Cardiac muscle cell (in vitro differentiated cells and primary cell): ENCODE measurements around the gene ESRRG. TPM values are rescaled to one million over a fixed set of nuclear protein-coding genes. Genes with fewer than 3 reads are reported as not detected.

Experiments
- DNase-seq, 2 donors: peaks; one replicate each; pipeline versions ENCODE4 v3.0.0 to v3.0.0-alpha.2; 2010 to 2017; ENCODE audit warnings: low read depth in 1 of 2, low spot score in 1 of 2
- H3K27ac ChIP-seq: fragments of 200-600 bp; sonication (generic); 2 replicates; pipeline ENCODE4 v1.5.1; 2016
- H3K27me3 ChIP-seq: fragments of 200-600 bp; sonication (generic); 2 replicates; pipeline ENCODE4 v1.6.0; 2016; ENCODE audit warnings: control low read depth
- H3K36me3 ChIP-seq: fragments of 200-600 bp; sonication (generic); 2 replicates; pipeline ENCODE4 v1.5.1; 2016; ENCODE audit warnings: control low read depth
- H3K4me1 ChIP-seq: fragments of 200-600 bp; sonication (generic); 2 replicates; pipeline ENCODE4 v1.8.1; 2017; ENCODE audit warnings: low read depth, mild to moderate bottlenecking, mixed run types
- H3K4me3 ChIP-seq: fragments of 200-600 bp; sonication (generic); 2 replicates; pipeline ENCODE4 v1.5.1; 2016; ENCODE audit warnings: mild to moderate bottlenecking
- H3K9me3 ChIP-seq: fragments of 200-600 bp; sonication (generic); 2 replicates; pipeline ENCODE4 v1.5.1; 2017; ENCODE audit warnings: low read depth, mild to moderate bottlenecking, control low read depth
- polyA plus RNA-seq: library from polyadenylated mRNA; unstranded; fragments of >200 nt; fragmentation: Nextera tagmentation; extraction: Ambion mirVana; gene quantifications from 2 replicates; pipeline ENCODE4 v1.2.1, GENCODE V29; 2016
- total RNA-seq: library from RNA; depleted of rRNA; stranded (reverse); fragments of >200 nt; gene quantifications from 2 replicates; pipeline ENCODE4 v1.2.3, GENCODE V29; 2016
- TF ChIP-seq, protein P1 (sequence below): IDR thresholded peaks from 2 replicates; pipeline ENCODE4 v1.5.1; 2012; ENCODE audit warnings: low read depth, mild to moderate bottlenecking, low read length

Gene ESRRG
- total and polyA plus RNA-seq, 2 experiments from 2014 or later: 41.5 to 62.2 TPM

DNA sequence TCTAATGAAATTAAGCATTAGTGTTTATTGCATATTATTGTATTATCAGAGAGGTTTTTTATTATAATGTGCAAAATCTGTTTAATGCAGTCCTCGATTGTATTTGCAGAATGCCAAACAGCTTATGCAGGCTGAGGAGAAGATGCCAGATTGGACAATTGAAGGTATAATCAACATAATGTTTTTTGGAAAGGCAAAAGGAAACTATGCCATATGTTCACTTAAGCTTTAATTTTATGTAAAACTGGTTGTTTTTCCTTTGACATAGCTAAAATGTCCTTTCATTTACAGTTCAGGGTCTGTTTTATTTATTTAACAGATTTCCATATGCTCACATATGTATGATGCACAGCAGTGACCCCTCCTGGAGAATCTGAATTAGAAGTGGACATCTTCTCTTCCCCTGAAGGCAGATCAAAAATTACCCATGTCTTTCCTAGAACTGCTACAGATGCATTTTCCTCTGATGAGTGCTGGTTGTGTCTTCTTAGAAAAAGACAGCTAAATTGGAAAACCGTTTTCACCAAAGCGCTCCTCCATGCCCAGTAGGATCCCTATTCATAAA, 156.5 kb downstream of the ESRRG start:
- Histone ChIP-seq H3K36me3 (peaks cover 17% of the 10 kb centered on the region), H3K4me3 (no peak overlapping the region), H3K27me3 (no peaks in the 10 kb centered on the region), H3K27ac (no peak overlapping the region), H3K9me3 (no peaks in the 10 kb centered on the region), H3K4me1 (peaks cover 3% of the 10 kb centered on the region)
- peak in 1 of 2 donors; percentile 52 for DNase-seq
- TF ChIP-seq, protein P1, sequence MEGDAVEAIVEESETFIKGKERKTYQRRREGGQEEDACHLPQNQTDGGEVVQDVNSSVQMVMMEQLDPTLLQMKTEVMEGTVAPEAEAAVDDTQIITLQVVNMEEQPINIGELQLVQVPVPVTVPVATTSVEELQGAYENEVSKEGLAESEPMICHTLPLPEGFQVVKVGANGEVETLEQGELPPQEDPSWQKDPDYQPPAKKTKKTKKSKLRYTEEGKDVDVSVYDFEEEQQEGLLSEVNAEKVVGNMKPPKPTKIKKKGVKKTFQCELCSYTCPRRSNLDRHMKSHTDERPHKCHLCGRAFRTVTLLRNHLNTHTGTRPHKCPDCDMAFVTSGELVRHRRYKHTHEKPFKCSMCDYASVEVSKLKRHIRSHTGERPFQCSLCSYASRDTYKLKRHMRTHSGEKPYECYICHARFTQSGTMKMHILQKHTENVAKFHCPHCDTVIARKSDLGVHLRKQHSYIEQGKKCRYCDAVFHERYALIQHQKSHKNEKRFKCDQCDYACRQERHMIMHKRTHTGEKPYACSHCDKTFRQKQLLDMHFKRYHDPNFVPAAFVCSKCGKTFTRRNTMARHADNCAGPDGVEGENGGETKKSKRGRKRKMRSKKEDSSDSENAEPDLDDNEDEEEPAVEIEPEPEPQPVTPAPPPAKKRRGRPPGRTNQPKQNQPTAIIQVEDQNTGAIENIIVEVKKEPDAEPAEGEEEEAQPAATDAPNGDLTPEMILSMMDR: peak; percentile 51

DNA sequence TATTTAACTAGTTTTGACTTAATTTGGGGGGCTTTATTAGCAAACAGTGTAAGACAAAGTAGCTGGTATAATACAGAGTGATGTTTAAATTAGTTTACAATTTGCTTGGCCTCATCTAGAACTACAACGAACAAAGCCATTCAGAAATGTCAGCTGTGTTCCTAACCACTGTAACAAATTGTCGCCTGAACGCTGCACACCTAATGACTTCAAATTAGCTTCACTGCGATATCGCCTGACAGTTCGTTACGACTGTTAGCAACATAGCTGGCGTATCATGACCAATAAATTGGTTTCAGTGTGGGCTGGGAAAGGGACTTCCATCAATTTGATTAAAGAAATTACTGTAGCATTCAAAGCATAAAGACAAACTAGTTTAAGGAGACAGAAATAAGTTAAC, 160.1 kb downstream of the ESRRG start:
- H3K9me3 ChIP-seq: no peaks in the 10 kb centered on the region
- peaks cover 17% of the 10 kb centered on the region for H3K36me3 ChIP-seq
- TF ChIP-seq, protein P1: no peak
- no peak overlapping the region for H3K27ac ChIP-seq
- H3K4me1 ChIP-seq: peaks cover 5% of the 10 kb centered on the region
- H3K4me3 ChIP-seq: no peak overlapping the region
- no peaks in the 10 kb centered on the region for H3K27me3 ChIP-seq
- DNase-seq: no peak

DNA sequence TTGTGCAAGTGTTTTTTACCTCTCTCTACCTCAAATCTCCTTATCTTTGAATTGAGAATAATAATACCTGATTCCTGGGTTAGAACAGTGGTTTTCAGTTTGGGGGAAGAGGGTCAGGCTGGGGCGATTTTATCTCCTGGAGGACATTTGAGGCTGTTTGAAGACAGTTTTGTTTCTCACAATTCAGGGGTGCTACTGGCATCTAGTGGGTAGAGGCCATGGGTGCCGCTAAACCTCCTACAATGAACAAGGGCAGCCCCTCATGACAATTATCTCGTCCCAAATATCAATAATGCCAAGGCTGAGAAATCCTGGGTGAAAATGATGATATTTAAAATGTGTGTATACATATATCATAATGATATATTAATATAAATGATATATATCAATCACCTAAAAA, 160.8 kb downstream of the ESRRG start:
- Histone ChIP-seq H3K27me3 (no peaks in the 10 kb centered on the region), H3K27ac (no peak overlapping the region), H3K9me3 (no peaks in the 10 kb centered on the region), H3K4me3 (no peak overlapping the region), H3K4me1 (peaks cover 5% of the 10 kb centered on the region), H3K36me3 (peaks cover 17% of the 10 kb centered on the region)
- no peak for DNase-seq
- TF ChIP-seq, protein P1: no peak

DNA sequence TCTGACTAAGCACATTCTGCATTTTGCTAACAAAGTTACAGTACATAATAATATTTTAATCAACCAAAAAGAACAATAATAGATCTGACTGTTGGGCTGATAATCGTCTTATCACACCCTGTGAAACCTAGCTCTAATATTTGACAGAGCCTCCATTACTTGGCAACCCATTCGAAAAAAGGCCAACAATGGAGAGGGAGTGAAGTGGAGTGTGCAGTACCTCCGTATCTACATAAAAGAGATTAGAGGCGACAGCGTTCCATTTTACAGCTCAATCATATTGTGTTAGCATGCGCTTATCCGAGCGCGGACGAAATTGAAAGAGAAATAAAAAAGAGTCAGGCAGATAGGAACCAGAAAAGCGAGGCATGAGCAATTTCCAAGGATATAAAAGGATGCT, 162.7 kb downstream of the ESRRG start:
- H3K9me3 ChIP-seq: no peaks in the 10 kb centered on the region
- H3K4me3 ChIP-seq: no peak overlapping the region
- no peaks in the 10 kb centered on the region for H3K27me3 ChIP-seq
- TF ChIP-seq, protein P1: no peak
- H3K4me1 ChIP-seq: peaks cover 5% of the 10 kb centered on the region
- no peak for DNase-seq
- H3K36me3 ChIP-seq: peaks cover 8% of the 10 kb centered on the region
- H3K27ac ChIP-seq: no peak overlapping the region

DNA sequence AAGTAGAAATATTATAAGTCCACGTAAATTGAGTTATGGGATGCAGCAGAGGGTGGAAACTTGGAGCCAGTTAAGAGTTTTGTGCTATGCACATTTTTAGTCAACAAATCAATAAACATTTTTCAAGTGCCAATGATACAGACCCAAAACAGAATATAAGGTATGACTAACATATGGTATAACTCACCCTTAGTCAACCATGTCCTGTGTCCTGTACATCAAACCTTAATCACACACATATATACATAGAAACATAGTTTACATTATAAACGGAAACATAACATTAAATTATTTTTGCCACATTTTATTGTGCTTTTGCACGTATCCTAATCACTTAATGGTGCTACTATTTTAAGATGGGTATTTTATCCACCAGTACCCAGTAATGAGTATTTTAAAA, 163.9 kb downstream of the ESRRG start:
- Histone ChIP-seq H3K4me1 (peaks cover 5% of the 10 kb centered on the region), H3K27me3 (no peaks in the 10 kb centered on the region), H3K4me3 (no peak overlapping the region), H3K27ac (no peak overlapping the region), H3K36me3 (peaks cover 8% of the 10 kb centered on the region), H3K9me3 (no peaks in the 10 kb centered on the region)
- DNase-seq: no peak
- TF ChIP-seq, protein P1: no peak

DNA sequence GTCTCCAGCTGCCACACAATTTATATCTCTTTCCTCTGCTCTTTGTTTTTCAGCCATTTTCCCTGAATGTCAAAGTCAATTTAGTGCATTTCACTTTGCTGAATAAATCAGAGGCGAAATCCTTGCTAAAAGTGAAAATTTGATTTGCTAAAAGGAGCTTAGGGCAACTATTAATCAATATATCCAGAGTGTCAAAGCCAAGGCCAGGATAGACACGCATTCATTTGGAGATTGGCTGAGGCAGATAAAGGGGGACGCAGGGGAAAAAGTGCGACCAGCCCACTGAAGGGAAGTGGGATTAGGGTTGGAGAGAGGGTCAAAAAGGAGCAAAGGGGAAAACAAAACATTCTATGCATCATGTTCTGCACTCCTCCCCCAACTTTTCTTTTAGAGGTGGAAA, 167.6 kb downstream of the ESRRG start:
- H3K4me3 ChIP-seq: no peak overlapping the region
- H3K27me3 ChIP-seq: no peaks in the 10 kb centered on the region
- H3K9me3 ChIP-seq: no peaks in the 10 kb centered on the region
- H3K27ac ChIP-seq: no peak overlapping the region
- no peaks in the 10 kb centered on the region for H3K36me3 ChIP-seq
- TF ChIP-seq, protein P1: no peak
- peaks cover 6% of the 10 kb centered on the region for H3K4me1 ChIP-seq
- DNase-seq: no peak
